ENCODE measurements around the gene SLC50A1. TPM values are rescaled to one million over a fixed set of nuclear protein-coding genes. Genes with fewer than 3 reads are reported as not detected.

SLC50A1 gene
- total RNA-seq, 2 donors from 2014 or later: 24.5 TPM

DNA sequence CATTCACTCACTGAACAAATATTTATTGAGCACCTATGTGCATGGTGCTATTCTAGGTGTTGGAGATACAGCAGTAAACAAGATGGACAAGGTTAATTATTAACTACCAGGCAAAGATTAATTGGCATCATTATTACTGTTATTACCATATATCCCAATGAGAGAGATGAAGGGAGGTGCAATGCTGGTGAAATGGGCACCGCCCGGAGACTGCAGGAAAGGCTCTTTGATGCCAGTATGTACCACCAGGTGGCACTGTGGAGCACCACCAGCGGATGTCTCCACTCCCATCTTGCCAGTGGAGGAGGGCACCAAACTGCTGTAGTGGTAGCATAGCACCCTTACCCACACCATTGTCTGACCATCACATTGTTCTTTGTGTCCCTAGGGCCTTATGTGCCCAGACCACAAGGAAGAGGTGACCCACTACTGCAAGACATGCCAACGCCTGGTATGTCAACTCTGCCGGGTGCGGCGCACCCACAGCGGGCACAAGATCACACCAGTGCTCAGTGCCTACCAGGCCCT, 41.0 kb downstream of the SLC50A1 start:
- peak; percentile 94 for DNase-seq (ENCODE audit: low spot score)
- intact Hi-C loops (cut with DNase I): loop anchor here (2.0 to 10.0 kb wide), 2 partner anchors 48 to 50 kb away; no protein-coding TSS in a partner anchor

DNA sequence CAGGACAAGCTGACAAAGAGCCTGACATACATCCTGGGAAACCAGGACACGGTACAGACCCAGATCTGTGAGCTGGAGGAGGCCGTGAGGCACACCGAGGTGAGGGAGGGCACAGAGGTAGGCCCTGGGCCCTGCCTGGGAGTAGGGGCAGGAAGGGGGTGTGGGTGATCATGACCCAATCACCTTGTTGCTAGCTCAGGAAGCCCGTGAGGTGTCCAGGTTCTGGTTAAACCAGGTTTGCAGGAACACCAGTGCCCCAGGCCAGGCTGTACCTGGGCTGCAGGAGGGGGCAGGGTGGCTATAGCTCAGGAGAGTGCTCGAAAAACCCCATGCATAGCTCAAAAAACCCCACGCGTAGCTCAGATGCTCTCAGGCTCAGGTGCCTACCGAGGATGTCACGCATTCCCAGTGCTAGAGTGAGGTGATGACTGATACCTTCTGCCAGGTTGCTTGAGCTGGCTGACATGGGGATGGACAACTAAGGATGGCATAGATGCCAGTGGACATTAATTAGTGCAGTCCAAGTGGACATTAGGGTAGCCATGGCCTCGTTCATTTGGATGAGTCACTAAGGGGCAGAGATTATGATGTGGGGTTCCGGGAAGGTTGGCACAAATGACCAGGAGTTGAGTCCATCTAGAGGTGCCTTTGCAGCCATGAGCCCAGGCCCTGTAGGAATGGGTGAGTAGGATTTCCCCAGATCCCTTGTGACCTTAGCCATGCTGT, 41.7 kb downstream of the SLC50A1 start:
- intact Hi-C loops (cut with DNase I): loop anchor here (2.0 to 10.0 kb wide), 2 partner anchors 47 to 49 kb away; no protein-coding TSS in a partner anchor
- DNase-seq (ENCODE audit: low spot score): peak; percentile 62

DNA sequence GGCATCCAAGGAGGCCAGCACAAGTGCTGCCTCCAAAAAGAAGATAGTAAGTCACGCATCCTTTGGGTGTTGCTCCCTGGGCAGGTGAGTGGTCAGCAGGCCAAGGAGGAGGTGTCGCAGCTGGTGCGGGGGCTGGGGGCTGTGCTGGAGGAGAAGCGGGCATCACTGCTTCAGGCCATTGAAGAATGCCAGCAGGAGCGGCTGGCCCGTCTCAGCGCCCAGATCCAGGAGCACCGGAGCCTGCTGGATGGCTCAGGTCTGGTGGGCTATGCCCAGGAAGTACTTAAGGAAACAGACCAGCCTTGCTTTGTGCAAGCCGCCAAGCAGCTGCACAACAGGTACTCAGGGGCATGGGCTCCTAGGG, 42.2 kb downstream of the SLC50A1 start:
- peak; percentile 72 for DNase-seq (ENCODE audit: low spot score)
- intact Hi-C loops (cut with DNase I): loop anchor here (2.0 to 10.0 kb wide), 2 partner anchors 47 to 49 kb away; no protein-coding TSS in a partner anchor

DNA sequence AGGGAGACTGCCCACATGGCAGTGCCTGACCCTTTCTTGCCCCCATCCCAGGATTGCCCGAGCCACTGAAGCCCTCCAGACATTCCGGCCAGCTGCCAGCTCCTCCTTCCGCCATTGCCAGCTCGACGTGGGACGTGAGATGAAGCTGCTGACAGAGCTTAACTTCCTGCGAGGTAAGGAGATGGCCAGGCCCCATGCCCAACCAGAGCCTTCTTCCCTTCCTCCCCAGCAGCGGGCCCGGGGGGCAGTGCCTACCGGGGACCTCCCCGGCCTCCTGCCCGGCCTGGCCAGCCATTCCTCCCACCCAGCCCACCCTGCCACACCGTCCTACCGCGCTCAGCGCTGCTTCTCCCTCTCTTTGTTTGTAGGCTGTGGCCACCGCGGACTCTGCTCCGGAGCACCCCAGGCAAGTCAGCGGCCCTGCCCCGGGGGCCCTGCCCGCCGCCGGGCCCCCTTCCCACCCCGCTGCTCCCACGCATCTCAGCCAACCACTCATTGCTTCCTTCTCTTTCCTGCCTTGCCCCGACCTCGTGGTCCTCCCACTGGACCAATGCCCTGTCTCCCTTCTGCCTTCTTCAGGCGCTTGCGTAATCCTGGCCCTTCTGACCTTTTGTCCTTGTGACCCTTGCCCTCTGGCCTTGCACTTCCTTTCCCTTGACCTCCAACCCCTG, 42.9 kb downstream of the SLC50A1 start:
- peak; percentile 78 for DNase-seq (ENCODE audit: low spot score)
- intact Hi-C loops (cut with DNase I): loop anchor here in 1 of 2 donors (10.0 kb wide), 1 partner anchor 46 kb away; no protein-coding TSS in a partner anchor

DNA sequence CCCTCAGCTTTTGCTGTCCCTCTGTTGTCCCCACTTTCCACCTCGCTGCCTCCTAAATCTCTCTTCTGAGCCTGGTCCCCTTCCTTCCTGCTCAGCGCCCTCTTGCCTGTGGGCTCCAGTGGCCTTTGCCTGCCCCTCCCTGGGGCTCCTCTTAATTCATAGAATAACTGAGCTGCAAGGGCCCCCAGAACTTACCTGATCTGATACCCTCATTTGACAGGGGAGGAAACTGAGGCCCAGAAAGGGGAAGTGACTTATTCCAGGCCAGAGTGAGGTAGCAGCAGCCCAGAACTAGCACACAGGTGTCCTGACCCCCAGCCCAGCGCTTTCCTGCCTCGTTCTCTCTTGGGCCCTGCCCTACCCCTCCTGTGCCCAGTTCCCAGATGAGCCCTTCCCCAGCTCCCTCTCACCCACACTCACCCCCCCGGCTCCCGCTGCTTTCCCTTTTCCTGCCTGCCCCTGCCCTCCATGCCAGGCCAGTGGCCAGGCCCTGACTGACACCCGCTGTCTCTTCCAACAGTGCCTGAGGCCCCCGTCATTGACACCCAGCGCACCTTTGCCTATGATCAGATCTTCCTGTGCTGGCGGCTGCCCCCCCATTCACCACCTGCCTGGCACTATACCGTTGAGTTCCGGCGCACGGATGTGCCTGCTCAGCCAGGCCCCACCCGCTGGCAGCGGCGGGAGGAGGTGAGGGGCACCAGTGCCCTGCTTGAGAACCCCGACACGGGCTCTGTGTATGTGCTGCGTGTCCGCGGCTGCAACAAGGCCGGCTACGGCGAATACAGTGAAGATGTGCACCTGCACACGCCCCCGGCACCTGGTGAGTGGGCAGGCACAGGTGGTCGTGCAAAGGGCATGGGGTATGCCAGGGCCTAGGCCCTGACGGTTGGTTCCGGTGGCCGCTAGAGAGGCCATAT, 43.7 kb downstream of the SLC50A1 start:
- intact Hi-C loops (cut with DNase I): loop anchor here in 1 of 2 donors (10.0 kb wide), 1 partner anchor 45 kb away; no protein-coding TSS in a partner anchor
- peak; percentile 74 for DNase-seq (ENCODE audit: low spot score)

DNA sequence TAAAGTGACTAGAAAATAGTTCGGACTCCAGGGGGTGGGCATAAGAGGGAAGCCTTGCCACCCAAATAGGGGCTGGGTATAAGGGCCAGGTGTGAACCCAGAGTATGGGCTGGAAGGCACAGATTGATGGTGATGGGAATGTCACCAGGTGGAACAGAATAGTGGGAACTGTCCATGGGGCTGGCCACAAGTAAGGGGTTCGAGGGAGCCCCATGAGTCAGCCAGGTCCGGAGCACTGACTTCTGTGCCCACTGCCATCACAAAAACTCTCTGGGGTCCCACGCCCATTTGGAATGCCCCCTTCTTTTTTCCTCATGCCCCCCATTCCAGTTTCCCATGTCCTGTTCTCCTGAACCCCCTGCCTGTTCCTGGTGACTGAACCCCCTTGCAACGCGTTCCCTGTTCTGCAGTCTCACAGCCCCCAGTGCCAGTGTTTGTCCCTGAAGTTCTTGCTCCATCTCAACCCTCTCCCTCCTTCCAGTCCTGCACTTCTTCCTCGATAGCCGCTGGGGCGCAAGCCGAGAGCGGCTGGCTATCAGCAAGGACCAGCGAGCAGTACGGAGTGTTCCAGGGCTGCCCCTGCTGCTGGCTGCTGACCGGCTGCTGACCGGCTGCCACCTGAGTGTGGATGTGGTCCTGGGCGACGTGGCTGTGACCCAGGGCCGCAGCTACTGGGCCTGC, 45.9 kb downstream of the SLC50A1 start:
- intact Hi-C loops (cut with DNase I): no loop called here
- DNase-seq (ENCODE audit: low spot score): peak; percentile 58

DNA sequence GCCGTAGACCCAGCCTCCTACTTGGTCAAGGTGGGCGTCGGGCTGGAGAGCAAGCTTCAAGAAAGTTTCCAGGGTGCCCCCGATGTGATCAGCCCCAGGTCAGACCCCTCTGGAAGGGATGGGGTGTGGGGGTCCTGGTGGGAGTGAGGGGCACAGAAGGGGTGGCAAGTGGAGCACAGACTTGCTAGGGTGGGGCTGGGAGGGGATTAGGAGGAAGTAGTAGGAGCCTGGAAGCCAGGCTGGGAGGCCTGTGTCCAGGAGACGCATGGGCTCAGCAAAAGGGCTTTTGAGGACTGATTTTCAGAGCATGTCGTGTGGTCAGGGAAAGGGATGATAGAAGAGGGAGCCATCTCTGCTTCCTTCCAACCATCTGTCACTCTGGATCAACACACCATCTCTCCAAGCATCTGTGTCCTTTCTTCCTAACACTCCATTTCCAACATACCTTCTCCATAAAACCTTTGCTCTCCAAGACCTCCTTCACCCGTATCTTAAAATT, 46.4 kb downstream of the SLC50A1 start:
- intact Hi-C loops (cut with DNase I): no loop called here
- peak; percentile 60 for DNase-seq (ENCODE audit: low spot score)

DNA sequence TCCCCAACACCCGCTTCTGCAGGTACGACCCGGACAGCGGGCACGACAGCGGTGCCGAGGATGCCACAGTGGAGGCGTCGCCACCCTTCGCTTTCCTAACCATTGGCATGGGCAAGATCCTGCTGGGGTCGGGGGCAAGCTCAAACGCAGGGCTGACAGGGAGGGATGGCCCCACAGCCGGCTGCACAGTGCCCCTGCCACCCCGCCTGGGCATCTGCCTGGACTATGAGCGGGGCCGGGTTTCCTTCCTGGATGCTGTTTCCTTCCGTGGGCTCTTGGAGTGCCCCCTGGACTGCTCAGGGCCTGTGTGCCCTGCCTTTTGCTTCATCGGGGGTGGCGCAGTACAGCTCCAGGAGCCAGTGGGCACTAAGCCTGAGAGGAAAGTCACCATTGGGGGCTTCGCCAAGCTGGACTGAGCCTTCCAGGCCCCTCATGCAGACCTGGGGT, 48.1 kb downstream of the SLC50A1 start:
- intact Hi-C loops (cut with DNase I): no loop called here

DNA sequence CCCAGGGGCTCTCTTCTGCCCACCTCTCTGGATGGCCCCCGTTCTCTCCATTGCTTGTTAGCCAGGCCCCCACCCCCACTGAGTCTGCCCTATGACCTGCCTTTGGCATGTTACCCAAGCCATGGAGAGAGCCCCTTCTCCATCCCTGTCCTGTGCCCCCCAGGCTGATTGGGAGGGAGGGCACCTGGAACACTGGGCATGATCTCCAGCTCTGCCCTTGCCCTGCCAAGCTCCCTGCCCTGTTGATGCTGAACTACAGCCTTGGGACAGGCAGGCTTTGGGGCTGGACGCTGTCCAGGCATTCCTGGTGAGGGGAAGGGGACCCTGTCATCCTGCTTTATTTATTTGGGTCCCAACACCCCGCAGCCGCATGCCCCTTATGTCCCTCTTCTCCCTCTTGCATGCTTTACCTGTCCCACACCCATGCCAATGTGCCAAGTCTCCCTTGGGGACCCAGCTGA, 48.7 kb downstream of the SLC50A1 start:
- intact Hi-C loops (cut with DNase I): no loop called here
- no peak for DNase-seq (ENCODE audit: low spot score)

More for the DNA sequence above, 48.1 kb downstream of the SLC50A1 start:
- DNase-seq (ENCODE audit: low spot score): no peak

DNA sequence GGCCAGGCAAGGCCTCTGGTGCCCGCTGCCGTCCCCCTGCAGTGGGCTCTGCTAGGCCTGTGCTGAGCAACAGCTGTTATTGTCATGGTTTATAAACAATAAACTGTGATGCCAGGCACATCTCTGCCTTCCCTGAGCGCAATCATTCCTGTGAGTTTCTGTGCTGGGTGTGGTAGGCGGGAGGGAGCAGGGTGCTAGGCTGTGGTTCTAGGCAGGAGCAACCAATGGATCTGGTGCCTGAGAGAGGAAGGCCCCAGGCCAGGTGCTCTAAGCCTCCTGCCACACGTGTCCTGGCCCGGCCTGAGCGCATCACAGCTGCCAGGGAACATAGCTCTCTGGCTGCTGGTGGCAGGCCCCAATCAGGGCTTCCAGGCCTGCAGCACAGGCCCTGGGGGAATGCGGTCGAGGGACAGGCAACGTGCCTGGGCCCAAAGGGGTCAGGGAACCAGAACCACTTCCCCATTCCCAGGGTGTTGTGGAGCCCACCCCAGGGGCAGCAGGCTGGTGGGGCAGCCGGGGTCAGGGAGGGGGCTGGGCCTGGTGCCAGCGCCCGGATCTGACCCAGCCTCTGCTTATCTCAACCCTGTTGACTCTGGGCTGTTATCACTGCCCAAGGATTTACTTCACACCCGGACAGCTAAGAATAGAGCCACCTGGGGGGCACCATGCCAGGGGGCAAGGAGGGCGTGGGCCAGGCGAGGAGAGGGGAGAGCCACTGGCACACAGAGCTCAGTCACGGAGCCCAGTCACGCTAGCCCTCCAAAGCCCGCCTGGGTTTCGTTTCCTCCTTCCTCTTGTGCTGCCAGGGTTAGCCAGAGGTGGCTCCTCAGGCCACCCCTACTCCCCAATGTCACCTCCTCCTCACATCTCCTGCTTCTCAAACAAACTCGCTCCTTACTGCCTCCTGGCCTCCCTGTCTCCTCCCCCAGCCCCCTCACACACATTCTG, 49.5 kb downstream of the SLC50A1 start:
- peak; percentile 83 for DNase-seq (ENCODE audit: low spot score)
- intact Hi-C loops (cut with DNase I): no loop called here

DNA sequence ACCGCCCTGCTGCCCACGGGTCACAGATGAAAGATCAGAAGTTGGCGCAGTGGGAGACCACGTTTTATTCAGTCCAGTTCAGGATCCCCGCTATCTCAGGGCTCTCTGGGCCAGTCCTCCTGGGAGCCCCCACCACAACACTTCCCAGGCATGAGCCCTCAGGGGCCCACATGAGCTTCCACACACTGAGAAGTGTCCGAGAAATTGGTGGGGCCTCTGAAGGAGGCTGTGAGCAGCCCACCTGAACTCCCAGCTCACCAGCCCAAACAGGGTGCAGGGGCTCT, 50.1 kb downstream of the SLC50A1 start:
- DNase-seq (ENCODE audit: low spot score): no peak
- intact Hi-C loops (cut with DNase I): no loop called here

DNA sequence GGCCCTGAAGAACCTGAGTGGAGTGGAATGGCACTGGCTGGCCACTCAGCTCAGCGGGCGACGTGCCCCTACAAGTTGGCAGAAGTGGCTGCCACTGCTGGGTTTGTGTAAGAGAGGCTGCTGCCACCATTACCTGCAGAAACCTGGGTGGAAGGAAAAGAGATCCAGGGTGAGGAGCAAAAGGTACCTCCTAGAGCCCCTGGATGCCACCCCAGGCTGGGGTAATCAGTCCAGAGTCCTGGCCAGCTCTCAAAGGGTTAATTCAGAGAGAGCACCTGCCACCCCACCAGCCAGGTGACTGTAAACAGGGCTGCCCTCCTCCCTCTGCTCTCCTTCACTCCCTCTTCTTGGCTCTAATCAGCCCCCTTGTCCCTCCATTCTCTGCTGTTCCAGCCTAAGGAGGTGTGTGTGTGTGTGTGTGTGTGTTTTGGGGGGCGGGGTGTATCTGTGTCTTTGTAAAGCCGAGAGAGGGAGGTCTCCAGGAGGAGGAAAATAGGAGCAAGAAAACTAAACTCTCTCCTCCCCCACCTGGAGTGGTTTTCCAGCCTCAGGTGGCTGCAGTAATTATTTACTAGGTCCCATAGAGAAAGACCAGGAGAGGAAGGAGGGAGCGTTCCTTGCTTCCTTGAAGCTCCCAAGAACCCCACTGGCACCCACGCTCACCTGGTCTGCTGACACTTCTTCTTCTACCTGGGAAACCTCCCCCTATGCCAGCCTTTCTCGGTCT, 50.6 kb downstream of the SLC50A1 start:
- peak; percentile 65 for DNase-seq (ENCODE audit: low spot score)
- intact Hi-C loops (cut with DNase I): no loop called here

DNA sequence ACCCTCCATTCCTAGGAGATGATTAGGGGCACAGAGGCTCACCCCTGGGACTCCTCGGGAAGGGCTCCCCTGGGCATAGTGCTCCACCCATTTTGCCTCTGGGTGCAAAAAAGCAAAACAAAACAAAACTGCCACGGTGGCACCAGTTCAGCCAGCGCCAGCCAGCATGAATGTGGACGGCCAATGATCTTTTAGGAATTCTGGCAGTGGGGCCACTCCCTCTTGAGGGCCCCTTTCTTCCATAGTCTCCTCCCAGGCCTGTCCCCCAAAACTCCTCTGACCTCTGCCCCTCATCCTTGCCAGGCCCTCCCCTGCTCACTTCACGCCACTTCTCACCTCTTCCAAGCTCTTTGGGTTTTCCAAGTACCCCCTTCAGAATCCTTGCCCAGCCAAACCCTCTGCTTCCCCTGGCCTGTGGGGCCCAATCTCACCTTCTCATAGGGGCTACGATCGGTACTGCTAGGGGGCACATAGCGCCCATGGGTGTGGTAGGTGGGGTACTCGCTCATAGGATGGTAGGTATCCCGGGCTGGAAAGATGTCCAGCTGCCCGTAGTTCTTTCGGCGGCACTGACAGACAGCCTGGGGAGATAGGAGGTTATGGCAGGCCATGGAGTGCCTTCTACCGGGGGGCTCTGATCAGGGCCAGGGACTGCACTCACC, 51.3 kb downstream of the SLC50A1 start:
- DNase-seq (ENCODE audit: low spot score): no peak
- intact Hi-C loops (cut with DNase I): no loop called here

DNA sequence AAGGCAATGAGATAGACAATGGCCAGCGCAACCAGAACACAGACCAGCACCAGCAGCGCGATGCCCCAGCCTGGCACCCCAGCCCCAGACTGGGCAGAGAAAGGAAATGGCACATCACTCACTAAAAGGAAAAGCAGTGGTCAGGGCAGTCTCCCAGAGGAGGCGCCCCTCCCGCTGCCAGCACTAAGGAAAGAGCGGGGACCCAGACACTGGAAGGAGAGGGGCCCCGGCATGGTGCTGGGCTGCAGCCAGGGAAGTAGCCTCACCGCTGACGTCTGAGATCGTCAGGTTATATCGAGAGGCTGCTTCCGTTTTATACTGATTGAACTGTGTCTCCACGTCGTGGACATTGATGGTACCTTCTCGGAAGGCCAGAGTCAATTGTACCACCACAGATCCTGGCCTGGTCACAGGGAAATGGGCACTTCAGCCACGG, 51.8 kb downstream of the SLC50A1 start:
- DNase-seq (ENCODE audit: low spot score): no peak
- intact Hi-C loops (cut with DNase I): no loop called here

DNA sequence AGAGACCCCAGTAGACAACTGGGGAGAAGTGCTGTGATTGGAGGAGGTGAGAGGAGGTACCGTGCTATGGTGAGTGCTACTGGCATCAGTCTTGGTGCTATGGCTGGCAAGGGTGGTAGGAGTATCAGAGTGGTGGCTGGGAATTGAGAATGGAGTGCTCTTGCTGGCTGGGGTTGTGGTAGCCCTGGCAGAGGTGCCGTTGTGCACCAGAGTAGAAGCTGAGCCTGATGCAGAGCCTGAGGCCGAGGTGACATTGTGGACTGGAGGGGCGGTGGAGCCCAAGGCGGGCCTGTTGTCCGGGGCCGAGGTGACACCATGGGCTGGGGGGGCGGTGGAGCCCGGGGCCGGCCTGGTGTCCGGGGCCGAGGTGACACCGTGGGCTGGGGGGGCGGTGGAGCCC, 52.6 kb downstream of the SLC50A1 start:
- DNase-seq (ENCODE audit: low spot score): peak; percentile 48
- intact Hi-C loops (cut with DNase I): no loop called here

All from posterior vena cava (tissue), 2 donors.